Muscle of back (tissue), 11 donors: ENCODE measurements around the gene SLAMF8. TPM values are rescaled to one million over a fixed set of nuclear protein-coding genes. Genes with fewer than 3 reads are reported as not detected.

Experiments used
- DNase-seq, 3 donors: peaks; one replicate each; pipeline versions ENCODE4 v3.0.0 to v3.0.0-alpha.2; 2013
- polyA plus RNA-seq, 10 donors: library from polyadenylated mRNA; unstranded; fragments of 120-200 nt; gene quantifications; one replicate each; pipeline ENCODE4 v1.2.1, GENCODE V29; 2013; ENCODE audit not compliant: insufficient read length in 10 of 10

Gene SLAMF8
- polyA plus RNA-seq, 10 donors = 0.24 to 0.85 (median 0.61) TPM; not detected in 4

DNA sequence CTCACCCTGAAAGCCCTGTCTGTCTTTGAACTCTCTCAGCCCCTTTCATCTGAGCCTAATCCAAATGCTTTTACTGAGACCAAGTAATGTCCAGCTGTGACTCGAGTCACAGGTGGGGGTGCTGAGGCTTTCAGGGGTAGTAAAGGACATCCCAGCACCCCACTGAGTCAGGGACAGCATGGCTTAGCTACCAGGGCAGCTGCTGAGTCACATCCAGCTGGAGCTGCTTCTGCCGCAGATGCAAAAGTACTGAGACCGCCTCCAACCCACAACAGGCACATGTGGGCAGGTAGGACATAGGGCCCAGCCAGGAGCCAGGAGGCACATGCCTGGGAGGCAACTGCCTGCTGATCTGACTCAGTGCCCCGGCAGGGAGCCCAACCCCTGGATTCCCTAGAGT is 42.5 kb downstream of the SLAMF8 start:
- DNase-seq = no peak

- no peak for DNase-seq
Measured at GRCh38 chr1:159869607-159870006, 42.9 kb downstream of the SLAMF8 start.

- no peak for DNase-seq
Measured at GRCh38 chr1:159870704-159871103, 44.0 kb downstream of the SLAMF8 start.

GRCh38 chr1:159872891-159873290 is 46.2 kb downstream of the SLAMF8 start:
- no peak for DNase-seq

- DNase-seq = no peak
Measured at GRCh38 chr1:159873530-159874143, 47.0 kb downstream of the SLAMF8 start.

DNA sequence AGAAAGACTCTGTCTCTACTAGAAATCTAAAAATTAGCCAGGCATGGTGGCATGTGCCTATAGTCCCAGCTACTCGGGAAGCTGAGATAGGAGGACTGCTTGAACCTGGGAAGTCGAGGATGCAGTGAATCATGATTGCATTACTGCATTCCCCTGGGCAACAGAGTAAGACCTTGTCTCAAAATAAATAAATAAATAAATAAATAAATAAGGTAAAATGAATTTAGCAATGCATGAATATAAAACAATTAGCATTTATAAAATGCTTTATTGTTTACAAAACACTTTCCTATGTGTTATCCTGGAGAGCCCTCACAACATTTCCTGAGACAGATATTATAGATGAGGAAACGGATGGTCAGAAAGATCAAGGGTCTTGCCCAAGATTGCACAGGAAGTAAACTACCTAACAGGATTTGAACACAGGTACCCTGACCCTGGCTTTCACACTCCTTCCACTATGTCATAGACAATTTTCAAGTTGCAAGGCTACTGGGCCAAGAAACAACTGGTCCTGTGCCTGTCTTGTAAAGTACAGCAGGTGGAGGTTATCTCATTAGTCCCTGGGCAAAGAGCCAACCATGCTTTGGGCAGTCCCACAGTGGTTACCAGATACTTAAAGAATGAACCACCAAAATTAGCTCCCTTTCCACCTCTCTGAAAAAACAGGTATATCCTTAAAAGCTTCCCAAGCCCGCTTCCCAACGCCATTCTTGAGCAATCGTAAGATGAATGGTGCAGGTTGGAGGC is 51.2 kb downstream of the SLAMF8 start:
- DNase-seq = no peak

GRCh38 chr1:159879136-159879535 is 52.5 kb downstream of the SLAMF8 start:
- no peak for DNase-seq

DNA sequence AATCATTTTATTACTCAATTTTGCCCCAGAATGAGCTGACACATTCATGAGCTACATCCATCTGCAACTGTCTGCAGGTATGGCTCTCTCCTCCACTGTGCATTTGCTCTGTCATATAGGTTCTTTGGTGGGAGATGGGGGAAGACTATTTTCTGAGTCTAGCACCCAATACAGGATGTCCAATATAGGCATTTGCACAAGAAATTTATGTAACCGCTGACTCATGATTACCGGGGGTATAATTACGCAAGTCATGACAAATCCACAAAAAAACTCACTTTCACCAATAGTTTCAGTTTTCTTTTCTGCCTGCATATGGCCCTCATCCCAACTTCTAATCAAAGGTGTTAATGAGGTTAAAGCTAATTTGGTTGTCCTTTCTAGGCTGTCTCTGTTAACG is 53.3 kb downstream of the SLAMF8 start:
- peak in 1 of 3 donors; percentile 45 for DNase-seq

DNA sequence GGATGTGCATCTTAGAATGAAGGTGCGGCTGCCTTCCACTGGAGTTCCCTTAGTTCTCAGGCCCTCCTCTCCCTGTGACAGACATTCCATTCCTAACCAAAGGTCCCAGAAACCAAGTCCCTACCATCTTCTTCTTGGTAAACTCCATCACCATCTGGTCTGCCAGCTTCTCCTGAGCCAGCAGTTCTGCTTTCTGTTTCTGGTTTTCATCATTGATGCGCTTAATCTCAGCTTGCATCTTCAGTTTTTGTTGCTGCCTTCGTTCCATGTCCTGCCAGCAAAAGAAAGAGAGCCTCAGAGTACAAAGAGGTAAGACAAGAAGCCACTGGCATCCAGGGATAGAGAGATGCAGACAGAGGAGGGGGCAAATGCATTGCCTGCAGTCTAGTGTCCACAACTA is 53.8 kb downstream of the SLAMF8 start:
- DNase-seq = no peak

GRCh38 chr1:159881622-159882526 is 55.2 kb downstream of the SLAMF8 start:
- peak in 1 of 3 donors; percentile 94 for DNase-seq

DNA sequence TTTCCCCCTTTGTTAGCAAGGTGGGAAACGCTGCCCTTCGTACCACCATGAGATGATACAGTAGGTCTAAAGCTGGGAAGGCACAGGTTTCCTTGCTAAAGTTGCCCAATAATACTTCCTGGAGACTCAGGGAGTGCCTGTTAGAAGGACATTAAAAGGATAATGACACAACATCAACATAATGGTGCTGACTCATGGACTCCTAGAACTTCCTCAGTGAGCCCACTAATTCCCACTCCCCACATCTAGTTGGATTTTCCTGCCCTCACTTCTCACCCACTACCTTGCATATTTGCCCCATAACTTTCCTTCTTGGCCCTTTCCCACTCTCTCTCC is 55.8 kb downstream of the SLAMF8 start:
- DNase-seq = no peak

- no peak for DNase-seq
Measured at GRCh38 chr1:159883134-159883533, 56.5 kb downstream of the SLAMF8 start.

DNA sequence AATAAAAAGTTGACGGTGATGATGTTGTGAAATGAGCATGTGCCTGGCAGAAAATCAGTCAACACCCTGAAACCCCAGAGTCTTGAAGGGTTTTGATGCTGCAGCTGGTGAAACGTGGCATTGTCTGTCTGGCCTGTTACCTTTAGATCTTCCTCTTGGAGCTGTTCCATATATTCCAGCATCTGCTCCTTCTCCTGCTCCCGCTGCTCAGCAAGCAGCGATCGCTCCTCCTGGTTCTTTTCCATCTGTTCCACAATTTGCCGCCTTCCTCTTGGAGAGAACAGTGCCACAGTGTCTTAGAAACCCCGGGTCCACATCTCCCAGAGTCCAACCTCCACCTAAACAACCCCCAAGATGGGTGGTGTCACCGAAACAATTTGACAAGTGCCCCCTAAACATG is 57.6 kb downstream of the SLAMF8 start:
- DNase-seq = no peak

Other genes with a start within 250 kb of the SLAMF8 start
- gene APCS, start 239.0 kb upstream of the SLAMF8 start, polyA plus RNA-seq = not detected
- not detected for gene CRP, start 112.3 kb upstream of the SLAMF8 start, polyA plus RNA-seq
- 10 to 100 TPM in 1 of 10 donors, 1 to 10 TPM in 9; 4.2 to 10.6 (median 6.9) TPM for gene DUSP23, start 45.9 kb upstream of the SLAMF8 start, polyA plus RNA-seq
- under 1 TPM in 4 of 10 donors, not detected in 6; 0.13 to 0.31 (median 0.19) TPM for gene FCRL6, start 24.5 kb upstream of the SLAMF8 start, polyA plus RNA-seq
- gene VSIG8, start 35.8 kb downstream of the SLAMF8 start, polyA plus RNA-seq = under 1 TPM in 1 of 10 donors, not detected in 9; 0.12 TPM
- gene CFAP45, start 73.3 kb downstream of the SLAMF8 start, polyA plus RNA-seq = under 1 TPM in 9 of 10 donors, not detected in 1; 0.20 to 0.84 (median 0.37) TPM
- gene TAGLN2, start 98.6 kb downstream of the SLAMF8 start, polyA plus RNA-seq = 100 to 1,000 TPM; 148 to 245 (median 204) TPM
- 1 to 10 TPM in 2 of 10 donors, under 1 TPM in 8; 0.24 to 8.3 (median 0.53) TPM for gene IGSF9, start 118.7 kb downstream of the SLAMF8 start, polyA plus RNA-seq
- gene SLAMF9, start 127.4 kb downstream of the SLAMF8 start, polyA plus RNA-seq = not detected
- gene PIGM, start 205.1 kb downstream of the SLAMF8 start, polyA plus RNA-seq = 1 to 10 TPM; 3.8 to 6.6 (median 5.7) TPM
- gene KCNJ10, start 243.3 kb downstream of the SLAMF8 start, polyA plus RNA-seq = under 1 TPM; 0.35 to 0.91 (median 0.50) TPM